Measurements from ENCODE around the gene CCDC71L. TPM values are rescaled to one million over a fixed set of nuclear protein-coding genes. Genes with fewer than 3 reads are reported as not detected.

Gene CCDC71L
- total RNA-seq, 2 experiments from 2014 or later, result 9.5 to 12.1 TPM

DNA sequence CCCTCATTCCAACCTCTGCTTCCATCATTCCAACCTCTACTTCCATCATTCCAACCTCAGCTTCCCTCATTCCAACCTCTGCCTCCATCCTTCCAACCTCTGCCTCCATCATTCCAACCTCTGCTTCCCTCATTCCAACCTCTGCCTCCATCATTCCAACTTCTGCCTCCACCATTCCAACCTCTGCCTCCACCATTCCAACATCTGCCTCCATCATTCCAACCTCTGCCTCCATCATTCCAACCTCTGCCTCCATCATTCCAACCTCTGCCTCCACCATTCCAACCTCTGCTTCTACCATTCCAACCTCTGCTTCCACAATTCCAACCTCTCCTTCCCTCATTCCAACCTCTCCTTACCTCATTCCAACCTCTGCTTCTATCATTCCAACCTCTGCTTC lies 30.3 kb downstream of the CCDC71L start:
- ChIA-PET CTCF (no interaction called here), POLR2A (no interaction called here)
- H3K27me3 Mint-ChIP-seq, result peaks cover 2% of the 10 kb centered on the region
- H3K27ac Mint-ChIP-seq, result no peak overlapping the region
- H3K9me3 Mint-ChIP-seq, result no peaks in the 10 kb centered on the region
- no peak overlapping the region for H3K4me3 Mint-ChIP-seq
- no peaks in the 10 kb centered on the region for H3K36me3 Mint-ChIP-seq (ENCODE audit: low read depth)
- H3K4me1 Mint-ChIP-seq, result peaks cover 2% of the 10 kb centered on the region
- no peak for DNase-seq

DNA sequence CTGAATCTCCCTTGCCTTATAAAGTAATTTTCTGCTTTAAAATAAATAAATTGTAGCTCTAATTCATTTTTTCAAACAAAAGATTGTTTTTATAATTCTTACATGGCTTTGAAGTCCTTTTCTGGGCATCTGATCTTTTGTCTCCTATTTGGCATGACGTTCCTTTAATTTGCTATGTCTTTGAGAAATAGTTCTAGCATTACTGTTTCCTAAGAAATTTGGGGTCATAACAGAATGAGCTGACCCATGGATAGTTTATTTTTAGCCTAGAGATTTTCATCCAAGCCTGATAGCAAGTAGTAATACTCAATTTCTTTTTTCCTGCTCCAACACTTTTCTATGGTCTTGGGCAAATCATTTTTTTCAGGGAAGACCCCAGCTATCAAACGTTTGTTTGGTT lies 31.4 kb downstream of the CCDC71L start:
- H3K27me3 Mint-ChIP-seq, result peaks cover 2% of the 10 kb centered on the region
- no peaks in the 10 kb centered on the region for H3K36me3 Mint-ChIP-seq (ENCODE audit: low read depth)
- ChIA-PET POLR2A (no interaction called here), CTCF (interaction anchor here (1.1 kb wide), 1 partner anchor 106 kb away, joined by 3 read pairs; no protein-coding TSS in a partner anchor)
- H3K4me1 Mint-ChIP-seq, result peaks cover 4% of the 10 kb centered on the region
- H3K4me3 Mint-ChIP-seq, result no peak overlapping the region
- no peak overlapping the region for H3K27ac Mint-ChIP-seq
- no peaks in the 10 kb centered on the region for H3K9me3 Mint-ChIP-seq
- DNase-seq, result no peak

DNA sequence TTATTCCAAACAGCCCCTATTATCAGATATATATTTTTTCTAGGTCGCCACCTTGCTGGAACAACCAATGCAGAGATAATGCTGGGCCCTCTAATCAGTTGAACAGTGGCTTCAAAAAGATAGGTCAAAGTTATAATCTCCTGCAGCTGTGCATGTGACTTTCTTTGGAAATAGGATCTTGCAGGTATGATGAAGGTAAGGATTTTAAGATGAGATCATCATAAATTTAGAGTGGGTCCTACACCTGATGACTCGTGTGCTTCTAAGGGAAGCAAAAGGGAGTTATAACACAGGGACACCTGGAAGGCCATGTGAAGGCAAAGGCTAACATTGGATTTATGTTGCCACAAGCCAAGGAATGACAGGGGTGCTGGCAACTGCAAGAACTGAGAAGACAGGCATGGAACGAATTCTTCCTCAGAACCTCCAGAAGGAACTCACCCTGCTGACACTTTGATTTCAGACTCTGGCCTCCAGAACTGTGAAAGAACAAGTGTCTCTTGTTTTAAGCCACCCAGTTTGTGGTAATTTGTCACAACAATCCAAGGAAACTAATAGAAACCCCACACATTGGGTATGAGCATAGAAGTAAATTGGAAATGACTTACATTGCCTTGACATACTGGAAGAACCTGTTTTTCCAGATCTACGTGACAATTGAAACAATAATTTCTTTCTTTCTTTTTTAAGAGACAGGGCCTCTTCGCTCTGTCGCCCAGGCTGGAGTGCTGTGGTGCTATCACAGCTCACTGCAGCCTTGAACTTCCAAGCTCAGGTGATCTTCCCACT lies 34.4 kb downstream of the CCDC71L start:
- CTCF ChIA-PET, result no interaction called here
- no peak overlapping the region for H3K27ac Mint-ChIP-seq
- no peak overlapping the region for H3K4me3 Mint-ChIP-seq
- peaks cover 4% of the 10 kb centered on the region for H3K4me1 Mint-ChIP-seq
- peaks cover 6% of the 10 kb centered on the region for H3K9me3 Mint-ChIP-seq
- no peaks in the 10 kb centered on the region for H3K36me3 Mint-ChIP-seq (ENCODE audit: low read depth)
- no peaks in the 10 kb centered on the region for H3K27me3 Mint-ChIP-seq
- no peak for DNase-seq
- POLR2A ChIA-PET, result no interaction called here

DNA sequence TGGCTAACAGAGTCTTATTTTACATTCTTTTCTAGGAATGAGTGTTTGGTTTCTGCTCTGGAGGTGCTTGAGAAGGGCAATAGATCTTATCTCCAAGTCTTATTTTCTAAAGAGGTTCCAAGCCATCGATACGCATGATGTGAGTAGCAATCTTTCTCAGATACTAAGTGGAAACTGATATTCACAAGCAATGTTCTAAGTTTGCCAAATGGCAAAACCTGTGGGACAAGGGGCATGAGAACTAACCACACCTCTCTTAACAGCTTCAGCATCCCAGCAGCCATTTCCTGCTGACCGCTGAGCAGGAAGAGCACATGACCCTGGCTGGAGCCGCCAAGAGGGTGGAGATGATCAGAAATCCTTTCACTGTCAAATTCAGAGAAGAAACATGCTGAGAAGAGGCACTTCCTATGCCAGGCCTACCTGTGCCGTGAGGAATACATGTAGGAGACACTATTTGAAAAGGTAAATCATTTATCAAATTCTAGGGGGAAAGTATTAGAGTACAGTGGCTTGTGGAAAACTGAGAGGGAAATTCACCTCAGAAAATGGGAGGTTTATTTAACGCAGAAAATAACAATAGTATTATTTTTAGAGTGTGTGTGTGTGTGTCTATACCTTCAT lies 35.2 kb downstream of the CCDC71L start:
- Mint-ChIP-seq H3K9me3 (peaks cover 9% of the 10 kb centered on the region), H3K27me3 (no peaks in the 10 kb centered on the region), H3K4me3 (no peak overlapping the region), H3K27ac (no peak overlapping the region), H3K36me3 (ENCODE audit: low read depth) (no peaks in the 10 kb centered on the region), H3K4me1 (peaks cover 4% of the 10 kb centered on the region)
- CTCF ChIA-PET, result interaction anchor here (1.7 kb wide), 1 partner anchor 15 kb away, joined by 3 read pairs; no protein-coding TSS in a partner anchor
- DNase-seq, result no peak
- POLR2A ChIA-PET, result no interaction called here

DNA sequence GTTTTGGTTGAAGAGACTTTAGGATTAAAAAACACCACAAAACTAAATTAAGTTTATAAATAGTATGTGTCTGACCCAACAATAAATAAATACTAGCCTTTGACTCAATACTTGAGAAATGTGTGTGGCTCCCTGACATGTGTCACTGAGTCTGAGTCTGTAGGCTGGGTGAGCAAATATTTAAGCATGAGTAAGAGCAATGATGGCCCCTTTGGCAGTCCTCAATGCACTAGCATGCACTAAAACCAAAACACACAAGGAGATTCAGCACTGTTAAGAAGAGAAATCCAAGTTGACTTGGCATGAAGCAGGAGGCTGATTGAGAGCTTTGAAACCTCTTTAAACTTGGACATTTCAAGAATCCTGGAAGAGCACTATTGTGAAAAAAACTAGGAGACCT lies 37.1 kb downstream of the CCDC71L start:
- Mint-ChIP-seq H3K27ac (no peak overlapping the region), H3K9me3 (peaks cover 9% of the 10 kb centered on the region), H3K4me3 (no peak overlapping the region), H3K27me3 (no peaks in the 10 kb centered on the region), H3K4me1 (peaks cover 4% of the 10 kb centered on the region), H3K36me3 (ENCODE audit: low read depth) (no peaks in the 10 kb centered on the region)
- POLR2A ChIA-PET, result no interaction called here
- CTCF ChIA-PET, result interaction anchor here (1.7 kb wide), 1 partner anchor 17 kb away, joined by 3 read pairs; no protein-coding TSS in a partner anchor
- no peak for DNase-seq

DNA sequence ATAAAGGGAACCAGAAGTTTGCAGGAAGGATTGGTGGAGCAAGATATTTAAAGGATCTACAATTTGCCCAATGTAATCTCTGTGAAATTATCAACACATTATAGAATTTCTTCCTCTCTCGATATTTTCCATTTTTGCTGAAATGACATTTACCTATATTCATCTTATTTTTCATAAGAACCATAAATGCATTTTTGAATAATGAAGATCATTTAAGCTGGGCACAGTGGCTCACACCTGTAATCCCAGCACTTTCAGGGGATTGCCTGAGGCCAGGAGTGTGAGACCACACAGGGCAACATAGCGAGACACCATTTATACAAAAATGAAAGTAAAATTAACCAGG lies 37.7 kb downstream of the CCDC71L start:
- ChIA-PET POLR2A (no interaction called here), CTCF (no interaction called here)
- Mint-ChIP-seq H3K27ac (no peak overlapping the region), H3K4me1 (peaks cover 4% of the 10 kb centered on the region), H3K27me3 (no peaks in the 10 kb centered on the region), H3K36me3 (ENCODE audit: low read depth) (no peaks in the 10 kb centered on the region), H3K9me3 (peaks cover 9% of the 10 kb centered on the region), H3K4me3 (no peak overlapping the region)
- no peak for DNase-seq

DNA sequence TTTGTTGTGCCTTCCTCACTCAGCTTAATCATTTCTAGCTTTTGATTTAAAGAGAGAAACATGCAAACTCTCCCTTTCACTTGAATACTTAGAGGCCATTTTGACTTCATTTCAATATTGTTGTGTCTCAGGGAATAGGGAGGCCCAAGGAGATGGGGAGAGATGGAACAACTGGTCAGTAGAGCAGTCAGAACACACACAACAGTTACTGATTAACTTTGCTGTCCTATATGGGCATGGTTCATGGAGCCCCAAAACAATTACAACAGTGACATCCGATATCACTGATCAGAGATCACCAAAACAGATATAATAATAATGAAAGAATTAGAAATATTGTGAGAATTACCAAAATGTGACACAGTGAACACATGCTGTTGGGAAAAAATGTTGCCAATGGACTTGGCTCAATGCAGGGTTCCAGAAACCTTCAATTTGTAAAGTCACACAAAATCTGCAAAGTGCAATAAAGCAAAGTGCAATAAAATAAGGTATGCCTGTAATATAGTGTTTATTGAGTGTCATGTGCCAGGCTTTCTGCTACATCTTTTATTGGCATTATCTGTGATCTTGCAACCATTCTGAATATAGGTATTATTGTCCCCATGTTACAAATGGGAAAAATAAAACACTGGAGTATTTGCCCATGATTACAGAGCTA lies 38.2 kb downstream of the CCDC71L start:
- Mint-ChIP-seq H3K4me3 (no peak overlapping the region), H3K4me1 (peaks cover 4% of the 10 kb centered on the region), H3K36me3 (ENCODE audit: low read depth) (no peaks in the 10 kb centered on the region), H3K27ac (no peak overlapping the region), H3K9me3 (peaks cover 9% of the 10 kb centered on the region), H3K27me3 (no peaks in the 10 kb centered on the region)
- ChIA-PET POLR2A (interaction anchor here (0.6 kb wide), 1 partner anchor 33 kb away, joined by 3 read pairs; no protein-coding TSS in a partner anchor), CTCF (no interaction called here)
- no peak for DNase-seq

DNA sequence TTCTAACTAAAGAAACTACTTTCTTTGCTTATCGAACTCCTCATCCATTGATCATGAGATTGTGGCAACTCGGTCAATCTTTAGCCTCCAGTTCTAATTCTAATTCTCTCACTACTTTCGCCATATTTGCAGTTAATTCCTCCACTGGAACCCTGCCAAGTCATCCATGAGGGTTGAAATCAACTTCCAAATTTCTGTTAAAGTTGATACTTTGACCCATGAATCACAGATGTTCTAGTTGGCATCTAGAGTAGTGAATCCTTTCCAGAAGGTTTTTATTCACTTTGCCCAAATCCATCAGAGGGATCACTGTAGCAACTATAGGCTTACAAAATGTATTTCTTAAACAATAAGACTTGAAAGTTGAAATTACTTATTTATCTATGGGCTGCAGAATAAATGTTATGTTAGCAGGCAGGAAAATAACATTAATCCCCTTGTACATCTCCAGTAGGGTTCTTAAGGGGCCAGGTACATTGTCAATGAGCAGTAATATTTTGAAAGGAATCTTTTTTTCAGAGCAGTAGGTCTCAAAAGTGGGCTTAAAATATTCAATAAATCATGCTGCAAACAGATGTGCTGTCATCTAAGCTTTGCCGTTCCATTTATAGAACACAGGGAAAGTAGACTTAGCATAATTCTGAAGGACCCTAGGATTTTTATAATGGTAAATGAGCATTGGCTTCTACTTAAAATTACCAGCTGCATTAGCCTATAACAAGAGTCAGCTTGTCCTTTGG lies 39.4 kb downstream of the CCDC71L start:
- Mint-ChIP-seq H3K27ac (no peak overlapping the region), H3K27me3 (no peaks in the 10 kb centered on the region), H3K4me3 (no peak overlapping the region), H3K4me1 (peaks cover 4% of the 10 kb centered on the region), H3K9me3 (peaks cover 9% of the 10 kb centered on the region), H3K36me3 (ENCODE audit: low read depth) (no peaks in the 10 kb centered on the region)
- ChIA-PET CTCF (no interaction called here), POLR2A (interaction anchor here (0.6 kb wide), 1 partner anchor 34 kb away, joined by 3 read pairs; no protein-coding TSS in a partner anchor)
- DNase-seq, result no peak

DNA sequence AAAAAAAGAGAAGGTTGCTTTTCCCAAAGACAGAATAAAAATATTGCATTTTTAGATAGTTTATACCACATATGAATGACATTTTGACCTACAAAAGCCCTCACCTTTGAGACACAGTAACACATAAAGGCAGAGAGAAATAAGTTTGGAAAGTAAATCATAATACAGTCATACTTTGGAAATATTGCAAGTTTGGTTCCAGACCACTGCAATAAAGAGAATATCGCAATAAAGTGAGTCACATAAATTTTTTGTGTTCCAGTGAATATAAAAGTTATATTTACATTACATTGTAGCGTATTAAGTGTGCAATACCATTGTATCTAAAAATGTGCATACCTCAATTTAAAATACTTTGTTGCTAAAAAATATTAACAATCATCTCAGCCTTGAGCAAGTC lies 40.3 kb downstream of the CCDC71L start:
- POLR2A ChIA-PET, result no interaction called here
- Mint-ChIP-seq H3K27ac (no peak overlapping the region), H3K27me3 (no peaks in the 10 kb centered on the region), H3K9me3 (peaks cover 9% of the 10 kb centered on the region), H3K36me3 (ENCODE audit: low read depth) (no peaks in the 10 kb centered on the region), H3K4me3 (no peak overlapping the region), H3K4me1 (peaks cover 2% of the 10 kb centered on the region)
- no peak for DNase-seq
- CTCF ChIA-PET, result no interaction called here

DNA sequence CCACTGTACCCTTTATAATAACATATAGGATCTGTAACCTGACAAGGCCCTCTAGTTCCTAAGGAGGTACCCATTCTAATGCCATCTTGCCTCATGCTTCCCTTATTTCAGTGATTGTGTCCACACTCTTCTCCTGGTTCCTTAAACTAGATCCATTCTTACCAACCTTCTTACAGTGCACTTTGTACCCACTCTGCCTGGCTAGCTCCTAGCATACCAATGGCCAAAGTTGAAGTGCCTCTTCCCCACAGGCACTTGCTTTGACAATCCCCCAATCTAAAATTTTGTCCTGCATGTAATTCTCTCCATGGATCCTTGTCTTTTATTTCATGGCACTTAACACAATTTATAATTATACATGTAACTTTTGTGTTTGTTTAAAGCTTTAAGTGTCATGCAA lies 40.9 kb downstream of the CCDC71L start:
- H3K9me3 Mint-ChIP-seq, result peaks cover 9% of the 10 kb centered on the region
- CTCF ChIA-PET, result no interaction called here
- H3K27me3 Mint-ChIP-seq, result no peaks in the 10 kb centered on the region
- no peak overlapping the region for H3K27ac Mint-ChIP-seq
- no peak for DNase-seq
- H3K4me3 Mint-ChIP-seq, result no peak overlapping the region
- POLR2A ChIA-PET, result no interaction called here
- H3K36me3 Mint-ChIP-seq (ENCODE audit: low read depth), result no peaks in the 10 kb centered on the region
- no peaks in the 10 kb centered on the region for H3K4me1 Mint-ChIP-seq

DNA sequence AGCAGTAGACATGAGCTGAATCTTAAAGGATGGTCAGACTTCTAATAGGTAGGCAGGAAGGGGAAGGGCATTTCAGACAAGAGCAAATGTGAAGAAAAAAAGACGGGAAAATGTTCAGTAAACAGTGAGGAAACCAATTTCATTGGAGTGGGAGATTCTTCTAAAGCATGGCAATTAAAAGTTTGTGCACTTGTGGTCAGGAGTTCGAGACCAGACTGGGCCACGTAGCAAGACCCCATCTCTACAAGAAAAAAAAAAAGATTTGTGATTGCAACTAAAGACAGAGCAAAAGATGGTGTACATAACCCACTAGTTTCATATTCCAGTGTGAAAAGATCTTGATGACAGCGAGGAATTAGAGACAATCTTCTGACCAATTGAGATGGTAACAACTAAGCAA lies 41.7 kb downstream of the CCDC71L start:
- CTCF ChIA-PET, result no interaction called here
- Mint-ChIP-seq H3K27ac (no peak overlapping the region), H3K4me3 (no peak overlapping the region), H3K36me3 (ENCODE audit: low read depth) (no peaks in the 10 kb centered on the region), H3K27me3 (no peaks in the 10 kb centered on the region), H3K9me3 (peaks cover 9% of the 10 kb centered on the region), H3K4me1 (no peaks in the 10 kb centered on the region)
- POLR2A ChIA-PET, result no interaction called here
- no peak for DNase-seq

DNA sequence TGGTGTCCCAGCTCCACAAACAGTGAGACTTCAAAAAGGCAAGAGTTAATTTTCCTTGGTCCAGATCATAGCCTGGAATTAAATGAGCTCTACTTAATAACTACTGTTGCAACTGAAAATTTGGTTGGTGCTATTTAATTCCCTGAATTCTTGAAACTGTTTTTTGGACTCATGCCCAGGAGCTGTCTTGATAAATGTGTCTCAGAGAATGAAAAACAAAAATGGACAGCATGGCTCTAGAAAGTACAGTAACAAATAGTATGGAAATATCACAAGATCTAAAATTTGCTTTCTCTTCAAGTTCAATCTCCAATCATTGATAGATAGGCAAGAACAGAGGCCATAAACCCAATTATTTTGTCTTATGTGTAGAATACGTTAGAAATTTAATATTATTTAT lies 42.5 kb downstream of the CCDC71L start:
- Mint-ChIP-seq H3K4me3 (no peak overlapping the region), H3K9me3 (peaks cover 9% of the 10 kb centered on the region), H3K4me1 (no peaks in the 10 kb centered on the region), H3K36me3 (ENCODE audit: low read depth) (no peaks in the 10 kb centered on the region), H3K27me3 (no peaks in the 10 kb centered on the region), H3K27ac (no peak overlapping the region)
- CTCF ChIA-PET, result interaction anchor here (0.6 kb wide), 2 partner anchors 27 to 142 kb away, joined by 3 read pairs; no protein-coding TSS in a partner anchor
- DNase-seq, result no peak
- POLR2A ChIA-PET, result no interaction called here

DNA sequence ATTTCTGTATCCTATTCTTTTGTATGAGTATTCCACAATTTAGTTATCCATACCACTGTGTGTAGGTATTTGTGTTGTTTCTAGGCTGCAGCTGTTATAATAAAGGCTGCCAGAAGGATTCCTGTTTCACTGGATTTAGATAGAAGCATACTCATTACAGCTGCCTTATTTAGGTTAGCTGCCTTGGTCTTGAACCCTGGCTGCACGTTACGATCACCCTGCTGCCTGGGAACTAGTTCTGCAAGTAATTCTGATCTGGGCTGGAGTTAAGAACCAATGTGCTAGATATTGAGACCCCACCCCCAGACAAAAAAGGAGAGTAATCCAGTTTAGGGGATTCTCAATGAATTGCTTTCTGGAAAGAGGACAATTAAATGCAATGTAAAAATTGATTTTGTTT lies 43.1 kb downstream of the CCDC71L start:
- Mint-ChIP-seq H3K27ac (no peak overlapping the region), H3K36me3 (ENCODE audit: low read depth) (no peaks in the 10 kb centered on the region), H3K4me3 (no peak overlapping the region), H3K27me3 (no peaks in the 10 kb centered on the region), H3K9me3 (peaks cover 5% of the 10 kb centered on the region), H3K4me1 (no peaks in the 10 kb centered on the region)
- POLR2A ChIA-PET, result interaction anchor here (0.6 kb wide), 1 partner anchor 217 kb away, joined by 3 read pairs; no protein-coding TSS in a partner anchor
- no peak for DNase-seq
- CTCF ChIA-PET, result no interaction called here
